DND-41 (cell line): Measurements from ENCODE around the gene RNF43.

ENCODE experiments used
- ATAC-seq: fragments of 200-7000 bp; cut with Tn5 transposase; 3 replicates; pipeline ENCODE4 v1.9.1; 2021; ENCODE audit warnings: low read depth; ENCODE audit not compliant: insufficient read depth
- DNase-seq: peaks from one replicate; pipeline ENCODE4 v3.0.0-alpha.2; 2020
- H2AFZ ChIP-seq: 2 replicates; pipeline ENCODE4 v1.6.0; 2012; ENCODE audit warnings: low read depth, low read length
- H3K27ac ChIP-seq: 2 replicates; pipeline ENCODE4 v1.5.1; 2012; ENCODE audit warnings: low read length, inconsistent platforms
- H3K27me3 ChIP-seq: fragments of 200-600 bp; sonication (generic); 2 replicates; pipeline ENCODE4 v1.6.0; 2012; ENCODE audit warnings: low read length, mild to moderate bottlenecking, inconsistent platforms; ENCODE audit not compliant: insufficient read depth, poor library complexity
- H3K36me3 ChIP-seq: 2 replicates; pipeline ENCODE4 v1.5.1; 2012; ENCODE audit warnings: low read length, inconsistent platforms; ENCODE audit not compliant: insufficient read depth
- H3K4me1 ChIP-seq: 2 replicates; pipeline ENCODE4 v1.5.1; 2012; ENCODE audit warnings: mild to moderate bottlenecking, low read length; ENCODE audit not compliant: insufficient read depth
- H3K4me2 ChIP-seq: 2 replicates; pipeline ENCODE4 v1.6.0; 2012; ENCODE audit warnings: mild to moderate bottlenecking, moderate library complexity, low read length, inconsistent platforms; ENCODE audit not compliant: insufficient read depth
- H3K4me3 ChIP-seq, 2 experiments: fragments of 200-600 bp in 1 of 2; shearing (Covaris generic) in 1 of 2; 2 replicates each; pipeline ENCODE4 v1.5.1; 2012 to 2016; ENCODE audit warnings: inconsistent platforms in 2 of 2, low read length in 2 of 2, mild to moderate bottlenecking in 2 of 2, low read depth in 1 of 2, moderate library complexity in 1 of 2
- H3K79me2 ChIP-seq: 2 replicates; pipeline ENCODE4 v1.6.0; 2012; ENCODE audit warnings: low read length, inconsistent platforms; ENCODE audit not compliant: insufficient read depth
- H3K9ac ChIP-seq: 2 replicates; pipeline ENCODE4 v1.6.0; 2012; ENCODE audit warnings: low read depth, mild to moderate bottlenecking, inconsistent platforms, low read length, moderate library complexity
- H3K9me3 ChIP-seq: 2 replicates; pipeline ENCODE4 v1.5.1; 2012; ENCODE audit warnings: low read length, moderate library complexity, mild to moderate bottlenecking, inconsistent platforms; ENCODE audit not compliant: insufficient read depth, severe bottlenecking
- H4K20me1 ChIP-seq: 2 replicates; pipeline ENCODE4 v1.6.0; 2012; ENCODE audit warnings: low read length; ENCODE audit not compliant: insufficient read depth
- EZH2 ChIP-seq: IDR thresholded peaks from 3 replicates; pipeline ENCODE4 v1.6.1; 2012; ENCODE audit warnings: borderline replicate concordance, low read depth, mild to moderate bottlenecking, moderate library complexity, low read length, inconsistent platforms; ENCODE audit not compliant: severe bottlenecking
- TF ChIP-seq, protein P1 (sequence below): IDR thresholded peaks from 2 replicates; pipeline ENCODE4 v1.5.1; 2012; ENCODE audit warnings: borderline replicate concordance, low read length, moderate library complexity, mild to moderate bottlenecking; ENCODE audit not compliant: poor library complexity, severe bottlenecking; ENCODE audit errors: extremely low read depth

RNF43 gene

DNA sequence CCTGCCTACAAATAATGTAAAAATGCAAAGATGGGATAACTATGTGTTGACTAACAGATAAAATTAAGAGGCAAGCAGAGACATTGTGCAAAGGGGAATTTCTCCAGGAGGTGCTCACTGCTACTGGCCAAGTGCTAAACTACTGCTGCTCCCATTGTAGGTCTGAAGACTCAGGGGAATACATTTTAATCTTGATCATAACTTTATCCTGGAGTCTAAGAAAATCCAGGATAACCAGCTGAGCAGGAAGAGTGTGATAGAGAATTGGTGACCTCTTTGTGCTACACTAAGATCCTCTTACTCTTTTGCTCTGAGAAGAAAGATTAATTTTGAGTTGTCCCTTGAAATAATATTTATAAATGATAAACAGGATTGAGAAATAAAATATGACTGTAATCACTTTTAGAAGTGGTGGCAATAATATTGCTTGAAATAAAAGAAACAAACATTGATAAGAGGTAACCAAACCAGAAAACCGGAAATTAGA, 5.9 kb downstream of the RNF43 start:
- DNase-seq (no peak), ATAC-seq (no peak)
- peaks cover 45% of the 10 kb centered on the region for H3K27me3 ChIP-seq
- H3K4me1 ChIP-seq: no peaks in the 10 kb centered on the region
- H3K36me3 ChIP-seq: no peaks in the 10 kb centered on the region
- H3K4me3 ChIP-seq: no peak overlapping the region
- no peak overlapping the region for H3K27ac ChIP-seq
- no peak overlapping the region for H2AFZ ChIP-seq
- no peaks in the 10 kb centered on the region for H4K20me1 ChIP-seq
- H3K79me2 ChIP-seq: no peaks in the 10 kb centered on the region
- no peak for TF ChIP-seq EZH2
- TF ChIP-seq, protein P1, sequence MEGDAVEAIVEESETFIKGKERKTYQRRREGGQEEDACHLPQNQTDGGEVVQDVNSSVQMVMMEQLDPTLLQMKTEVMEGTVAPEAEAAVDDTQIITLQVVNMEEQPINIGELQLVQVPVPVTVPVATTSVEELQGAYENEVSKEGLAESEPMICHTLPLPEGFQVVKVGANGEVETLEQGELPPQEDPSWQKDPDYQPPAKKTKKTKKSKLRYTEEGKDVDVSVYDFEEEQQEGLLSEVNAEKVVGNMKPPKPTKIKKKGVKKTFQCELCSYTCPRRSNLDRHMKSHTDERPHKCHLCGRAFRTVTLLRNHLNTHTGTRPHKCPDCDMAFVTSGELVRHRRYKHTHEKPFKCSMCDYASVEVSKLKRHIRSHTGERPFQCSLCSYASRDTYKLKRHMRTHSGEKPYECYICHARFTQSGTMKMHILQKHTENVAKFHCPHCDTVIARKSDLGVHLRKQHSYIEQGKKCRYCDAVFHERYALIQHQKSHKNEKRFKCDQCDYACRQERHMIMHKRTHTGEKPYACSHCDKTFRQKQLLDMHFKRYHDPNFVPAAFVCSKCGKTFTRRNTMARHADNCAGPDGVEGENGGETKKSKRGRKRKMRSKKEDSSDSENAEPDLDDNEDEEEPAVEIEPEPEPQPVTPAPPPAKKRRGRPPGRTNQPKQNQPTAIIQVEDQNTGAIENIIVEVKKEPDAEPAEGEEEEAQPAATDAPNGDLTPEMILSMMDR: no peak
- H3K4me2 ChIP-seq: no peak overlapping the region
- H3K9me3 ChIP-seq: no peaks in the 10 kb centered on the region
- H3K9ac ChIP-seq: no peak overlapping the region

DNA sequence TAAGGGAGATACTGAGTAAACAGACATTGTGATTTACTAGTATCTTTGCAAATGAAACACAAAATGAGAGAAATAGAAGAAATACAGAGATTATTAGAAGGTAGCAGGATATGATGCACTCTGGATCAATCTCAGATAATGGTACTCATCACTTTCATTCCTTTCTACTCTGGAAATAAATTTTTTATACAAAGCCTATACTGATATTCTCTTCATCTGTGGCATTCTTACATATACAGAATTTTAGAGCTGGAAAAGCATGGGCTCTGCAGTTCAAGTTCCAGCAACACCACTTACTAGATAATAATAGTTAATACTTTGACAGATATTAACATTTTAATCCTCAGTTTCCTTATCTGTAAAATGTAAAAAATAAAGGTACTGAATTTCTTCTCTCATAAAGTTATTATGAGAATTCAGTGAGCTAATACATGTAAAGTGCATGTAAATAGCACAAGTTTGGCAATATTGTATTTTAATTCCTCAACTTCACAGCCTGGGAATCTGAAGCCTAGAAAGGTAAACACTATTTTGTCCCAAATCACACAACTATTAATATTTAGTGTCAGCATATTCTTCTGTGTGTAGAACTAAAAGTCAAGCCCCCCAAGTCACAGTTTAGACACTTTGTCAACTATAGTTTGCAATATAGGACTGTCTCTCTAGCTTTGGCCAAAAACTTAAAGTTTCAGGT, 6.5 kb downstream of the RNF43 start:
- Histone ChIP-seq H3K27me3 (peaks cover 45% of the 10 kb centered on the region), H4K20me1 (no peaks in the 10 kb centered on the region), H3K9me3 (no peaks in the 10 kb centered on the region), H3K4me2 (no peak overlapping the region), H3K4me1 (no peaks in the 10 kb centered on the region), H3K4me3 (no peak overlapping the region), H3K27ac (no peak overlapping the region), H2AFZ (no peak overlapping the region), H3K79me2 (no peaks in the 10 kb centered on the region), H3K36me3 (no peaks in the 10 kb centered on the region), H3K9ac (no peak overlapping the region)
- no peak for TF ChIP-seq EZH2
- TF ChIP-seq, protein P1: no peak
- no peak for DNase-seq
- no peak for ATAC-seq

DNA sequence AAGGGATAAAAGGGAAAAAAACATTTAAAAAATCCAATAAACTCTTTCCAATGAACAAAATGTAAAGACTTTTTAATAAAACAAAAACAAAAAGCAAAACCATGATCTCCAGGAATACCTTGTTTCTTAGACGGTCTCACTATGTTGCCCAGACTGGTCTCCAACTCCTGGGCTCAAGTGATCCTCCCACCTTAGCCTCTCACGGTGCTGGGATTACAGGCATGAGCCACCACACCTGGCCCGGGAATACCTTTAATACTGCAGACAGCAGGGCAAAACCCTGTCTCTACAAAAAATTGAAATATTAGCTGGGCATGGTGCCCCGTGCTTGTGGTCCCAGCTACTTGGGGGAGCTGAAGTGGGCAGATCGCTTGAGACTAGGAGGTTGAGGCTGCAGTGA, 7.9 kb downstream of the RNF43 start:
- Histone ChIP-seq H3K9ac (no peak overlapping the region), H3K9me3 (no peaks in the 10 kb centered on the region), H3K36me3 (no peaks in the 10 kb centered on the region), H4K20me1 (no peaks in the 10 kb centered on the region), H3K79me2 (no peaks in the 10 kb centered on the region), H3K4me1 (no peaks in the 10 kb centered on the region), H3K27me3 (peaks cover 40% of the 10 kb centered on the region), H3K4me2 (no peak overlapping the region), H3K4me3 (no peak overlapping the region), H3K27ac (no peak overlapping the region), H2AFZ (no peak overlapping the region)
- DNase-seq (no peak), ATAC-seq (no peak)
- no peak for TF ChIP-seq EZH2
- TF ChIP-seq, protein P1: no peak
